K562 (cell line): ENCODE data around the gene DNAAF2. TPM values are rescaled to one million over a fixed set of nuclear protein-coding genes. Genes with fewer than 3 reads are reported as not detected.

ENCODE experiments used
- CCNT2 ChIP-seq: IDR thresholded peaks from 2 replicates; pipeline ENCODE4 v1.6.1; 2011; ENCODE audit warnings: borderline replicate concordance, low read depth, mild to moderate bottlenecking, moderate library complexity, mixed read lengths, low read length; ENCODE audit not compliant: insufficient read length; ENCODE audit errors: extremely low read depth
- COPS2 ChIP-seq: fragments of 450-650 bp; conservative IDR thresholded peaks from 2 replicates; pipeline ENCODE4 v1.6.1; 2016; ENCODE audit warnings: mild to moderate bottlenecking, moderate library complexity
- FUS ChIP-seq: fragments of 200-400 bp; formaldehyde crosslinking; optimal IDR thresholded peaks from 2 replicates; pipeline ENCODE3; 2017; ENCODE audit warnings: low read depth, low read length
- HMGN3 ChIP-seq: IDR thresholded peaks from 2 replicates; pipeline ENCODE4 v1.6.1; 2011; ENCODE audit warnings: borderline replicate concordance, low read depth, mild to moderate bottlenecking, mixed read lengths, low read length; ENCODE audit not compliant: insufficient read length; ENCODE audit errors: extremely low read depth
- JUN ChIP-seq, 2 experiments: sonication (generic) in 1 of 2; formaldehyde crosslinking in 1 of 2; IDR thresholded peaks; 2 replicates each; pipeline versions ENCODE4 v1.6.1 to v1.8.0; 2012 to 2022; ENCODE audit warnings: borderline replicate concordance in 2 of 2, mild to moderate bottlenecking in 2 of 2, improper control_type of control experiment in 1 of 2, low read depth in 1 of 2, low read length in 1 of 2, missing genetic modification reagents in 1 of 2
- JUNB ChIP-seq: fragments of 450-650 bp; formaldehyde crosslinking; conservative IDR thresholded peaks from 2 replicates; pipeline ENCODE4 v1.4.0; 2020; ENCODE audit warnings: mild to moderate bottlenecking
- KAT7 ChIP-seq: sonication (generic); formaldehyde crosslinking; IDR thresholded peaks from 2 replicates; pipeline ENCODE4 v1.8.0; 2022; ENCODE audit warnings: missing genetic modification reagents, mild to moderate bottlenecking, borderline replicate concordance
- NFYB ChIP-seq: IDR thresholded peaks from 2 replicates; pipeline ENCODE4 v1.6.1; 2011; ENCODE audit warnings: mild to moderate bottlenecking, moderate library complexity; ENCODE audit not compliant: insufficient read length; ENCODE audit errors: extremely low read depth
- PHF21A ChIP-seq: fragments of 450-650 bp; IDR thresholded peaks from 2 replicates; pipeline ENCODE4 v1.6.1; 2017; ENCODE audit warnings: low read depth, borderline replicate concordance
- PPARD ChIP-seq: fragments of 250-450 bp; sonication (Bioruptor Pico); IDR thresholded peaks from 2 replicates; pipeline ENCODE4 v1.8.0; 2022; ENCODE audit warnings: inconsistent platforms, mild to moderate bottlenecking, moderate library complexity
- RCOR1 ChIP-seq, 2 experiments: IDR thresholded peaks; 2 replicates each; pipeline ENCODE4 v1.6.1; 2012; ENCODE audit warnings: low read depth in 2 of 2, low read length in 2 of 2, borderline replicate concordance in 1 of 2, improper control_type of control experiment in 1 of 2
- SP1 ChIP-seq: sonication (generic); formaldehyde crosslinking; IDR thresholded peaks from 2 replicates; pipeline ENCODE4 v1.8.1; 2022; ENCODE audit warnings: mild to moderate bottlenecking, missing genetic modification reagents
- ZNF274 ChIP-seq: IDR thresholded peaks from 2 replicates; pipeline ENCODE4 v1.6.1; 2011; ENCODE audit warnings: low read depth, mild to moderate bottlenecking, low read length, moderate library complexity, borderline replicate concordance
- ZNF766 ChIP-seq: fragments of 200-800 bp; sonication (Bioruptor generic); conservative IDR thresholded peaks from 2 replicates; pipeline ENCODE4 v1.6.1; 2016; ENCODE audit warnings: missing genetic modification characterization, missing compliant biosample characterization
- polyA plus RNA-seq, 8 experiments: library from polyadenylated mRNA; depleted of rRNA in 4 of 8; stranded (reverse) in 5 of 8; unstranded in 3 of 8; fragments of >200 nt; fragmentation: Nextera tagmentation in 2 of 8; fragmentation: Illumina TruSeq in 1 of 8; extraction: Ambion mirVana in 2 of 8; extraction: Trizol in 1 of 8; gene quantifications; 2 replicates each; pipeline versions ENCODE4 v1.2.1 to v1.2.3, GENCODE V29; 2011 to 2014; ENCODE audit warnings: inconsistent platforms in 1 of 8, missing spikeins in 1 of 8
- total RNA-seq, 7 experiments: library from RNA; depleted of rRNA in 6 of 7; stranded (reverse); fragments of >200 nt in 6 of 7; fragmentation: Illumina TruSeq in 2 of 7; extraction: Trizol in 2 of 7; gene quantifications; 2 replicates each; pipeline versions ENCODE4 v1.2.1 to v1.2.3, GENCODE V29; 2011 to 2021; ENCODE audit warnings: low replicate concordance in 1 of 7
- TF ChIP-seq, protein P1 (sequence below): fragments of 250-450 bp; sonication (Bioruptor Pico); IDR thresholded peaks from 2 replicates; pipeline ENCODE4 v1.5.0; 2020; ENCODE audit warnings: mild to moderate bottlenecking
- TF ChIP-seq, protein P2 (sequence below): fragments of 450-650 bp; conservative IDR thresholded peaks from 2 replicates; pipeline ENCODE4 v1.6.1; 2016; ENCODE audit warnings: missing genetic modification characterization, low read depth, mild to moderate bottlenecking, missing compliant biosample characterization, moderate library complexity
- TF ChIP-seq, protein P3 (sequence below): conservative IDR thresholded peaks from 2 replicates; pipeline ENCODE4 v1.6.1; 2011; ENCODE audit warnings: low read depth, mild to moderate bottlenecking, low read length; ENCODE audit not compliant: control insufficient read depth
- TF ChIP-seq, protein P4 (sequence below): fragments of 250-450 bp; sonication (Bioruptor Pico); IDR thresholded peaks from 2 replicates; pipeline ENCODE4 v1.8.0; 2022; ENCODE audit warnings: moderate library complexity, mild to moderate bottlenecking, inconsistent platforms
- TF ChIP-seq, protein P5 (sequence below): fragments of 450-650 bp; IDR thresholded peaks from 2 replicates; pipeline ENCODE4 v1.6.1; 2016

DNAAF2 gene
- total and polyA plus RNA-seq, 9 of the 15 experiments (the other 6 are each of a cell fraction or from before 2014, with no cell fraction given), result 2.4 to 14.6 (median 11.1) TPM

DNA sequence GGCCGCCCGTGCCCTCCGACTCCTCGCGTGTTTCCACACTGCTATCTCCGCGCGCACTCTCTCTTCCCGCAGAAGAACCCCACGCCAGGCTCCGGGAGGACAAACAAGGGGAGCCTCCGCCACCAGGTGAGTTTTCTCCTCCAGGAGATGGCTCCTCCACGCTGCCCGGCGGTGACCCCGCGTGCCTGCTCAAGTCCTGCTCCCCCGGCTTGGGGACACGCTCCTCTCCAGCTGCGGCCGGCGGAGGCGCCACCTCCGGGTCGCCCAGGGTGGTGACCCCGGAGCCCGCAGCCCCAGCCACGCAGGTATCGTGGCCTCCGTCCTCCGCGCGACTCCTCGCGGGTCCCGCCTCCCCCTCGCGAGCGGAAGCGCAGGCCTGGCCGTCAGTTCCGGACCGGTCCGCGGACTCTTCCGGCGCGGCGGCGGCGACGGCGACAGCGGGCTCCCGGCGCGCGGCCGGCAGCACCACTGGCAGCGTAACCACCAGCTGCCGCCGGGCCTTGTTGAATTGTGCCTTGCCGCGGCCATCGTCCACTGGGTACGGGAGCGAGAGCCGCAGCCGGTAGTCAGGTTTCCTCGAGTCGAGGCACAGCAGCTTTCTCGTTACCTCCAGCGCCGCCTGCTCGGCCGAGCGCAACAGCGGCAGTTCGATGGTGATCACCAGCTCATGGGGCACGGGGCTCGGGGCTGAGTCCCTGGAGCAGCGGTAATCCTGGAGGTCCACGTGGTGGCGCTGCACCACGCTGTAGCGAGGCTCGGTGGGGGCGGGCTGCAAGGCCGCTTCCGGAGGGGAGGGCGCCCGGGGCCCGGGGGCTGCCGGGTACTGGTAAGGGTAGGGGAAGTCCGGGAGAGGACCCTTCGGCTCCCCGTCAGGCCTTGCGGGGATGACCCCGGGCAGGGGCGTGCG, 1.2 kb downstream of the DNAAF2 start (continued):
- TF ChIP-seq HMGN3 (peak; percentile 61), ZNF766 (CRISPR knock-in tag) (0 out of 2 replicates have a peak, but pooled peaks have one; percentile 19), JUNB (CRISPR knock-in tag) (no peak), SP1 (CRISPR knock-in tag) (peak; percentile 70), FUS (no peak), NFYB (no peak), PPARD (CRISPR knock-in tag) (no peak), JUN (IDR thresholded peaks at IDR 0.05; ENCODE audit: borderline replicate concordance, low read depth, low read length) (no peak), JUN (CRISPR knock-in tag; IDR thresholded peaks at IDR 0.05; ENCODE audit: borderline replicate concordance) (no peak; the same call in 1 of the 2 replicates), COPS2 (no peak), PHF21A (no peak), RCOR1 (IDR thresholded peaks at IDR 0.05; ENCODE audit: borderline replicate concordance in 1 of 2, low read depth in 2 of 2, low read length in 2 of 2) (peak in 1 of 2 experiments; percentile 6; a peak in 1 of 4 replicates), ZNF274 (no peak), KAT7 (CRISPR knock-in tag) (peak; percentile 85; the same call in 1 of the 2 replicates), CCNT2 (peak; percentile 71)
- TF ChIP-seq, protein P1, sequence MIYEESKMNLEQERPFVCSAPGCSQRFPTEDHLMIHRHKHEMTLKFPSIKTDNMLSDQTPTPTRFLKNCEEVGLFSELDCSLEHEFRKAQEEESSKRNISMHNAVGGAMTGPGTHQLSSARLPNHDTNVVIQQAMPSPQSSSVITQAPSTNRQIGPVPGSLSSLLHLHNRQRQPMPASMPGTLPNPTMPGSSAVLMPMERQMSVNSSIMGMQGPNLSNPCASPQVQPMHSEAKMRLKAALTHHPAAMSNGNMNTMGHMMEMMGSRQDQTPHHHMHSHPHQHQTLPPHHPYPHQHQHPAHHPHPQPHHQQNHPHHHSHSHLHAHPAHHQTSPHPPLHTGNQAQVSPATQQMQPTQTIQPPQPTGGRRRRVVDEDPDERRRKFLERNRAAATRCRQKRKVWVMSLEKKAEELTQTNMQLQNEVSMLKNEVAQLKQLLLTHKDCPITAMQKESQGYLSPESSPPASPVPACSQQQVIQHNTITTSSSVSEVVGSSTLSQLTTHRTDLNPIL (CRISPR knock-in tag), result no peak
- TF ChIP-seq, protein P2, sequence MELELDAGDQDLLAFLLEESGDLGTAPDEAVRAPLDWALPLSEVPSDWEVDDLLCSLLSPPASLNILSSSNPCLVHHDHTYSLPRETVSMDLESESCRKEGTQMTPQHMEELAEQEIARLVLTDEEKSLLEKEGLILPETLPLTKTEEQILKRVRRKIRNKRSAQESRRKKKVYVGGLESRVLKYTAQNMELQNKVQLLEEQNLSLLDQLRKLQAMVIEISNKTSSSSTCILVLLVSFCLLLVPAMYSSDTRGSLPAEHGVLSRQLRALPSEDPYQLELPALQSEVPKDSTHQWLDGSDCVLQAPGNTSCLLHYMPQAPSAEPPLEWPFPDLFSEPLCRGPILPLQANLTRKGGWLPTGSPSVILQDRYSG (tag), result no peak
- TF ChIP-seq, protein P3, sequence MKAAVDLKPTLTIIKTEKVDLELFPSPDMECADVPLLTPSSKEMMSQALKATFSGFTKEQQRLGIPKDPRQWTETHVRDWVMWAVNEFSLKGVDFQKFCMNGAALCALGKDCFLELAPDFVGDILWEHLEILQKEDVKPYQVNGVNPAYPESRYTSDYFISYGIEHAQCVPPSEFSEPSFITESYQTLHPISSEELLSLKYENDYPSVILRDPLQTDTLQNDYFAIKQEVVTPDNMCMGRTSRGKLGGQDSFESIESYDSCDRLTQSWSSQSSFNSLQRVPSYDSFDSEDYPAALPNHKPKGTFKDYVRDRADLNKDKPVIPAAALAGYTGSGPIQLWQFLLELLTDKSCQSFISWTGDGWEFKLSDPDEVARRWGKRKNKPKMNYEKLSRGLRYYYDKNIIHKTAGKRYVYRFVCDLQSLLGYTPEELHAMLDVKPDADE, result peak; percentile 61; the same call in 1 of the 2 replicates
- TF ChIP-seq, protein P4, sequence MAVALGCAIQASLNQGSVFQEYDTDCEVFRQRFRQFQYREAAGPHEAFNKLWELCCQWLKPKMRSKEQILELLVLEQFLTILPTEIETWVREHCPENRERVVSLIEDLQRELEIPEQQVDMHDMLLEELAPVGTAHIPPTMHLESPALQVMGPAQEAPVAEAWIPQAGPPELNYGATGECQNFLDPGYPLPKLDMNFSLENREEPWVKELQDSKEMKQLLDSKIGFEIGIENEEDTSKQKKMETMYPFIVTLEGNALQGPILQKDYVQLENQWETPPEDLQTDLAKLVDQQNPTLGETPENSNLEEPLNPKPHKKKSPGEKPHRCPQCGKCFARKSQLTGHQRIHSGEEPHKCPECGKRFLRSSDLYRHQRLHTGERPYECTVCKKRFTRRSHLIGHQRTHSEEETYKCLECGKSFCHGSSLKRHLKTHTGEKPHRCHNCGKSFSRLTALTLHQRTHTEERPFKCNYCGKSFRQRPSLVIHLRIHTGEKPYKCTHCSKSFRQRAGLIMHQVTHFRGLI (CRISPR knock-in tag), result no peak
- TF ChIP-seq, protein P5, sequence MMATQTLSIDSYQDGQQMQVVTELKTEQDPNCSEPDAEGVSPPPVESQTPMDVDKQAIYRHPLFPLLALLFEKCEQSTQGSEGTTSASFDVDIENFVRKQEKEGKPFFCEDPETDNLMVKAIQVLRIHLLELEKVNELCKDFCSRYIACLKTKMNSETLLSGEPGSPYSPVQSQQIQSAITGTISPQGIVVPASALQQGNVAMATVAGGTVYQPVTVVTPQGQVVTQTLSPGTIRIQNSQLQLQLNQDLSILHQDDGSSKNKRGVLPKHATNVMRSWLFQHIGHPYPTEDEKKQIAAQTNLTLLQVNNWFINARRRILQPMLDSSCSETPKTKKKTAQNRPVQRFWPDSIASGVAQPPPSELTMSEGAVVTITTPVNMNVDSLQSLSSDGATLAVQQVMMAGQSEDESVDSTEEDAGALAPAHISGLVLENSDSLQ, result no peak
